Glutamatergic neuron (in vitro differentiated cells): ENCODE data around the gene INVS. TPM values are rescaled to one million over a fixed set of nuclear protein-coding genes. Genes with fewer than 3 reads are reported as not detected.

Experiments used
- DNase-seq: peaks from one replicate; pipeline ENCODE4 v3.0.0; 2022
- H3K27ac Mint-ChIP-seq: one replicate; pipeline ENCODE4 v1.8.0; 2020; ENCODE audit warnings: mild to moderate bottlenecking, mixed read lengths, inconsistent platforms; ENCODE audit not compliant: unreplicated experiment
- H3K27me3 Mint-ChIP-seq: one replicate; pipeline ENCODE4 v1.8.0; 2020; ENCODE audit warnings: mild to moderate bottlenecking, moderate library complexity, mixed read lengths, inconsistent platforms; ENCODE audit not compliant: unreplicated experiment
- H3K36me3 Mint-ChIP-seq: one replicate; pipeline ENCODE4 v1.8.0; 2020; ENCODE audit warnings: mild to moderate bottlenecking, mixed read lengths, inconsistent platforms; ENCODE audit not compliant: unreplicated experiment
- H3K4me1 Mint-ChIP-seq: one replicate; pipeline ENCODE4 v1.8.0; 2020; ENCODE audit warnings: mild to moderate bottlenecking, low read depth, mixed read lengths, inconsistent platforms; ENCODE audit not compliant: unreplicated experiment
- H3K4me3 Mint-ChIP-seq: one replicate; pipeline ENCODE4 v1.8.0; 2020; ENCODE audit warnings: mild to moderate bottlenecking, mixed read lengths, inconsistent platforms; ENCODE audit not compliant: unreplicated experiment
- H3K9me3 Mint-ChIP-seq: one replicate; pipeline ENCODE4 v1.8.0; 2020; ENCODE audit warnings: mild to moderate bottlenecking, moderate library complexity, mixed read lengths, inconsistent platforms; ENCODE audit not compliant: unreplicated experiment
- CTCF ChIP-seq: fragments of 200-600 bp; sonication (generic); IDR thresholded peaks from one replicate; pipeline ENCODE4 v1.5.0; 2021; ENCODE audit not compliant: partially characterized antibody, unreplicated experiment
- long read RNA-seq: library from polyadenylated mRNA; unstranded; transcript quantifications from one replicate; pipeline ENCODE4 v2.0.0, GENCODE V29; 2020; ENCODE audit not compliant: unreplicated experiment
- total RNA-seq: library from RNA; stranded (reverse); fragmentation: NEBNext Ultra II Directional; extraction: Animal tissue kit (Norgen Biotek cat#: 25700); gene quantifications from one replicate; pipeline ENCODE4 v1.2.1, GENCODE V29; 2021; ENCODE audit not compliant: unreplicated experiment

INVS gene
- total RNA-seq: 33.4 TPM
- long read RNA-seq, partial matches to known transcripts: 0 of 1 reads
- long read RNA-seq, other reads (novel, unspliced or antisense): 1 of 1 reads

GRCh38 chr9:100098887-100099721 lies at the start of gene INVS, which contains the start of gene ERP44:
Gene INVS (plus strand): TSS chr9:100099243. CDS start chr9:100104522, 5,279 bp downstream.
Gene ERP44 (minus strand): TSS chr9:100099000. CDS start chr9:100098840, 160 bp downstream.
- no peak for TF ChIP-seq CTCF
- H3K9me3 Mint-ChIP-seq: peaks cover 7% of the 10 kb centered on the region
- peak within 1 kb of the TSS; percentile 98 for H3K4me3 Mint-ChIP-seq
- peaks cover 6% of the 10 kb centered on the region for H3K27me3 Mint-ChIP-seq
- DNase-seq: peak; percentile 98
- peak within 1 kb of the TSS; percentile 93 for H3K27ac Mint-ChIP-seq
- H3K36me3 Mint-ChIP-seq: no peaks in the 10 kb centered on the region
- H3K4me1 Mint-ChIP-seq: peaks cover 5% of the 10 kb centered on the region

GRCh38 chr9:100049551-100049950 lies 49.5 kb upstream of the INVS start:
- DNase-seq: no peak
- no peak for TF ChIP-seq CTCF
- Mint-ChIP-seq H3K27me3 (no peaks in the 10 kb centered on the region), H3K27ac (no peak overlapping the region), H3K4me1 (no peaks in the 10 kb centered on the region), H3K36me3 (no peaks in the 10 kb centered on the region), H3K4me3 (no peak overlapping the region), H3K9me3 (no peaks in the 10 kb centered on the region)

GRCh38 chr9:100052375-100052774 lies 46.7 kb upstream of the INVS start:
- Mint-ChIP-seq H3K4me3 (no peak overlapping the region), H3K27ac (no peak overlapping the region), H3K27me3 (no peaks in the 10 kb centered on the region), H3K4me1 (no peaks in the 10 kb centered on the region), H3K36me3 (no peaks in the 10 kb centered on the region), H3K9me3 (no peaks in the 10 kb centered on the region)
- DNase-seq: no peak
- TF ChIP-seq CTCF: no peak

GRCh38 chr9:100056561-100056960 lies 42.5 kb upstream of the INVS start:
- no peaks in the 10 kb centered on the region for H3K4me1 Mint-ChIP-seq
- H3K27ac Mint-ChIP-seq: no peak overlapping the region
- no peaks in the 10 kb centered on the region for H3K9me3 Mint-ChIP-seq
- no peak for DNase-seq
- no peaks in the 10 kb centered on the region for H3K27me3 Mint-ChIP-seq
- no peak for TF ChIP-seq CTCF
- H3K36me3 Mint-ChIP-seq: no peaks in the 10 kb centered on the region
- H3K4me3 Mint-ChIP-seq: no peak overlapping the region

DNA sequence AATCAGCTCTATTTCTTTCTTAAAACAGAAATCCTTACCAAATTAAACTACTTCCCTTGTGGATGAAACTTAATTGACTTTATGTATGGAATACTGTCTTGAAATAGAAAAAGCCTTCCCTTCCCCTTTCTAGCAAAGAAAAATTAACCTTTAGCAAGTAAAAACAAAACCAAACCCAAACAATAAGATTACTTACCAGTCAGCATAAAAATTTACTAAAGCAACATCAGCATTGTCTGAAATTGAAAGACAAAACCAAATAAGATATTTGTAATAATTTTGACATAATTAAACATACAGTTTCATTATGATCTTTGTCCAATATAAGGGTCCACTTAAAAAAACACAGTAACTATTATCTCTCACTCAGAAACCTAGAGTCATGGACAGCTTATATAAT lies 41.4 kb upstream of the INVS start:
- Mint-ChIP-seq H3K9me3 (no peaks in the 10 kb centered on the region), H3K36me3 (no peaks in the 10 kb centered on the region), H3K4me1 (no peaks in the 10 kb centered on the region), H3K27me3 (no peaks in the 10 kb centered on the region), H3K27ac (no peak overlapping the region), H3K4me3 (no peak overlapping the region)
- DNase-seq: no peak
- TF ChIP-seq CTCF: no peak
